GM04504 (cell line): ENCODE measurements around the gene ADGRL3.

Source experiments
- DNase-seq: peaks from one replicate; pipeline ENCODE4 v3.0.0-alpha.2; 2012; ENCODE audit warnings: low read depth

ADGRL3 gene

DNA sequence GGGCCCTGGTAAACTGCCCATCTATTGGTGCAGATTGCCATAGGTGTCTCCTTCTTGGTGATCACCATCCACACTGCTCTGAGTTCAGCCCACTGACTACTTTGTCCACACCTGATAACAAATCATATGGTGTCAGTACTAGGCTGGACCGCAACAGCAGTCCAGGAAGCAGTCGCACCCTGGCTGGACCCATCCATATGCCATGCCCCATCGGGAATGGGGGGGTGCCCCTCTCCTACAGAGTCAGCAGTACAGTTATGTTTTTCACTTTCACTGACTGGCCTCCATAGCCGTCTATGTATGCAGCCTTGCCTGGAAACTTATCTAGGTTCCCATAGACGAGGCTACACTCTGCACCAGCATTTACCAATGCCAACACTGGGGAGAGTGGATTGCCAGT lies 226.1 kb downstream of the ADGRL3 start:
- DNase-seq: no peak

DNA sequence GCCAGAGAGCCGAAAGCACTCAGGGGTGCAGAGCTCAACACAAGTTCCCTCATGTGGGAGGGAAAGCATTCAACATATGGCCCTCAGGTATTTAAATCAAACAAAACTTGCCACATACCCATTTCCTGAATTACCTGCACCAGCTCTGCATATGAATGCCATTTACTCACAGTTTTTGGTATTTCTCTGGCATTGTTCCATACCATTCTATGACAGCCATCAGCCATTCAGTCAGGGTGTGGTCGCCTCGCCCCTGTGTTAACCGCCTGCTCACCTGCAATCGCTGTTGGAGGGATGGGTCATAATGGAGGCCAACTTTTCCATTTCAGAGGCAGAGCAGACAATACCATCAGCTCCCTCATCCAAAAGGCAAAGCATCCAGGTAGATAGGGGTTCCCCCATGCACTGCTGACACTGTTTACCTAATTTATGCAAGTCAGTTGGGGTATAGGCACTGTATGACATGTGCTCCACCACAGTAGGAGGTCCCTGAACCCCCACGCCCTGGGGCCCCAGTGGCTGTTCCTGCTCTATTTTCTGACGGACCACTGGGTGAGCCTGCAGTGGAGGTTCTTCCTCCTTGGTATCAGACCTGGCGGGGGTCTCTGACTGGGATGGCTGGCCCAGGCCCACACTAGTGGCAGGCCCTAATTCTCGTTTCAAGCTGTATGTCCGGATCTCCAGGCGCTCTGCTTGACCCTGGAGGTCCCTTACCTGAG lies 227.1 kb downstream of the ADGRL3 start:
- no peak for DNase-seq

DNA sequence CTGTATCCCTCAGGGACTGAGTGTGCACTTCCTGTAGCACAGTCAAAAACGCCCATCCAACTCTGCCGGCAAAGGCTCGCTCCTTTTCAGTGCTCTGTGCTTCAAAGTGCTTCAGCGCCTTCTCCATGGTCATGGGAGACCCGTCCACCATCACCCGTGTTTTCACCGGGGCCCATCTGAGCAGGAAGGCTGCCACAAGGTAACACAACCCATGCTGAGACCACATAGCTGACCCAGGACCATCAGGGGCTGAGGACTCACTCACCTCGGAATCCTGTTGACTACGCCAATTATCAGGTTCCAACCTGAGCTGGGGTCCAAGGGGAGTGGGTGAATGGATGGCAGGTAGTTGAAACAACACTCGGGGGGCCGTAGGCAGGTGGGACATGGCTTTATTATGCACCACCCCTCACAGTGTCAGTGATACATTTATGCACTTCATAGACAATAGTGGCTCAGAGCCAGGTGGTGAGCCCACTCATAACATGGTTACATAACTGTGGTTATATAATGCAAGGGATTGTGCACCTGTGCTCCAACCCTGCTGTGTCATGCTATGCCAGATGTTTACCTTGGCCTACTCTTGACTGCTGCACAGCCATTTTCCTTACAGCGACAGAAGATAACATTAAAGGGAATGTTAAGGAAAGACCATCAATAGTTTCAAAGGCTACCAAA lies 227.8 kb downstream of the ADGRL3 start:
- DNase-seq: no peak

DNA sequence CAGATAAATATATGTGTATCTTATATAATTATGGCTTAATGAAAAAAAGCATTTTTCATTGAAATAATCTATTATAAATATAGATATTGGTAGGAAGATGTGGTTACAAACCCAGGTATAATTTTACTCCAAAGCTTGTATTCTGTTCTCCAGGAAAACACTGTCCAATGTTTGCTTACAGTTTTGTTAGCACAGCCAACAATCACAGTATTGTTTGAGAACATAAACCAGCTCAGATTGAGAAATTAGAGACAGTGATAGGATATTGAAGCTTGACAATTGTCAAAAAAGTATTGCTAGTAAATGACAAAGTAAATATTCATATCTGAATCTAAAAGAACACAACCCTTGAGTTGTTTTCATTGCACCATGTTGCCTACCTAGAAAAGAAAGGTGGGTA lies 228.8 kb downstream of the ADGRL3 start:
- DNase-seq: no peak

DNA sequence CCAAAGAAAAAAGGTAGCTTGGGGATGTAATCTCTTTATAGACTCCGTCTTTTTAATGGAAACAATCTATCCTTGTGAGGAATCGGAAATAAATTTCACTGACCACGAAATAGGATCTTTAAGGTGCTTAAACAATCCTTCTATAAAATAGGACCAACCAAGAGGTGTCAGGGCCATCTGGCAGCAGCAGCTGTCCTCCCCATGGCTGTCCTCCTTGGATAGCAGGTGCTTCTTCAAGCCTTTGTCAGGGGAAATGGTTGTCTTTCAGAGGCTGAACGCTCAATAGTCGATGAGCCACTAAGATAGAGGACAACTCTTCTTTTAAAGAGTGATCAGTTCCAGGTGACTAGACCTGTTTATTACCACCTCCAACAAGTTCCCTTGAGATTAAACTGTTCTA lies 231.0 kb downstream of the ADGRL3 start:
- no peak for DNase-seq

DNA sequence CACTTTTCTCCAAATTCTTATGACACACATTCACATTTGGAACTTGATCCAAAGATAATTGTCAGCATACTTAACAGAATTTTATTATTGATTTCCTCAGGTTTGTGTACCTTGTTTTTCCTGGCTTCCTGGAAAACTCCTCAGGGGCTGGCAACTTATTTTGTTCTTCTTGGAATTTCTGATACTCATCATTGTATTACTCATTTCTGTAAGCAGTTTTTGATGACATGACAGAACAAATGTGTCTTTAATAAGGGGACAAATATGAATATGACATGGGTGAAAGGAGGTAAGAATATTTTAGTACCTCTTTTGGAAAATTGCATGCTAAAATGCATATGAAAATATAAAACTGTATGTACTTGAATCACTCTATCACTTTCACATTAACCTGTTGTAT lies 237.8 kb downstream of the ADGRL3 start:
- DNase-seq: no peak

DNA sequence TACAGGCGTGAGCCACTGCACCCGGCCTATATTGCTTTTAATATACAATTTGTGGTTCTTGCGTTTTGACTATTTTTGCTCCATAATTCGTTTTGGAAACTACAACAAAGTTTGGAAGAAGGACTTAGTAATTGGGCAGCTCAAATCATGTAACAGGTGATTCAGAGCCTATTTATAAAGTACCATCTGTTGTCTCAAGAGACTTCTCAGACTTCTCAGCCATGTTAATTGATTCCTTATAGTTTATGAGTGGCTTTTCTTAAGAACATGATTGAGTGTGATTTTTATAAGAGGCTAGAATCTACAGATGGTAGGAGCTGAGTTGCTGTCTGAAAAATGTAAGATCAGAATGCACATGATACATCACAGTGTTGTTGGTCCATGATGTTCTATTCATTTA lies 240.2 kb downstream of the ADGRL3 start:
- no peak for DNase-seq

DNA sequence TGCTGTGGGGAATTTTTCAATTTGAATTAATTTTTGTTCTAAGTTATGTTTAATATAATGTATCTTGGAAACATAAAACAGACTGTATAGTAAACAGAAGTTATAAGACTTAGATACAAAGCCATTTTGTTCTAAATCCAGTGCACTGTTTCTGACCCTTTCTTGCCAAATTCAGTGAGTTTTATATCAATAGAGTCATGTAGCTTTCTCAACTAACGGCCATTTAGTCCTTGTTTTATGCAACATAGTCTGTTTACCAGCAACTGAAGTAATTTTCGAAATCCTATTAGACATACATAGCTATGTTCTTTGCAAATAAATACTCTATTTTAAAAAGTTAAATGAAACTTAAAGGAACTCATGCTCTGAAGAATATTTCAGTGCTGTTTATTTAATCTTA lies 242.8 kb downstream of the ADGRL3 start:
- DNase-seq: no peak

DNA sequence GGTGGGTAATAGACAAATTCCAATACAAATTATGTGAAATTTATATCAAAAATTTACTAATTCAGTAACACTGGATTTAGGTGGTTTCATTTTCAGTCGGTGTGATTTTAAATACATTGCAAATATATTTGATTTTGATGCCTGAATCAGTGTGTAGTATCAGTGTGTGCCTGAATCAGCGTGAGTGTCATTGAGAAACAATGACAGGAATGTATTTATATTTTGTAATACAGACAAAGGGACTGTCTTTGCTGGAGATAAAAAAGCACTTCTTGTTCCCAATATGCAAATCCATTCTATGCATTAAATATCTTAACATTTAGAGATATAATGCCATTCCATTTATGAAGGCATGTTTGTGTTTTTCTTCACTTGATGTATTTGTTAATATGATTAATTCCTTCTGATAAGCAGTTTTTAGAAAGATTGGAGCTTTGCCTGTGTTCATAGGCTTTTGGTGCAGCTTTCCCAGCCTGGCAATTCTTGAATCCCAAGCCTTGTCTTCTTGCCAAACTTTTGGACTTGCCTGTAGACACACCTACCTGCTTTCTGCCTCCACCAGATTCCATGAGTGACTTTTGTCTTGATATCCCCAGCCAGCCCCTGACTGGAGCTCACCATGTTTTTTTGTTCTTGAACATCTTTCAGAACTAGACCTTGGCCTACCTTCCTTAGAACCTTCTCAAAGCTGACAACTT lies 243.8 kb downstream of the ADGRL3 start:
- no peak for DNase-seq

DNA sequence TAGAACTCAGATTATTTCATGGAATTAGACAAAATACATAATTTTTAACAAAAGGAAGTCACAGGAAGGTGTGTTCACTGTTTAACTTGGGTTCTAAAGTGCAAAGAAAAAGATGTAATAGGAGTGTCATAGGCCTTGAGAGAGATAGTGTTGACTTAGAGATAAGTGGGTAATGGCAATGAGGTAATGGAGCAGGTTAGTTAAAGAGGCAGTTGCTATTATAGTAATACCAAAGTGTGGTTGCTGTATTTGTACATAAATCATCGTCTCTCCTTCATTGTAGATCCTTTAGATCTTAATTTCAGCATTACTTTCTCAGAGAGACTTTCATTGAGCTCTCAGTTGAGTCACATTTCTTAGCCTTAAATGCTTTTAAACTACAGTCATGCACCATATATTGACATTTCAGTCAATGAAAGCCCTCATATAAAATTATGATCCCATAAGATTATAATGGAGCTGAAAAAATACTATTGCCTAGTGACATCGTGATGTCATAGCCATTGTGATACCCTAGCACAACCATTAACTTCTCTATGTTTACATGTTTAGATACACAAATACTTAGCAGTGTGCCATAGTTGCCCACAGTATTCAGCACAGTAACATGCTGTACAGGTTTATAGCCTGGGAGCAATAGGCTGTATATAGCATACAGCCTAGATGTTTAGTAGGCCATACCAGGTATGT lies 245.4 kb downstream of the ADGRL3 start:
- DNase-seq: no peak

DNA sequence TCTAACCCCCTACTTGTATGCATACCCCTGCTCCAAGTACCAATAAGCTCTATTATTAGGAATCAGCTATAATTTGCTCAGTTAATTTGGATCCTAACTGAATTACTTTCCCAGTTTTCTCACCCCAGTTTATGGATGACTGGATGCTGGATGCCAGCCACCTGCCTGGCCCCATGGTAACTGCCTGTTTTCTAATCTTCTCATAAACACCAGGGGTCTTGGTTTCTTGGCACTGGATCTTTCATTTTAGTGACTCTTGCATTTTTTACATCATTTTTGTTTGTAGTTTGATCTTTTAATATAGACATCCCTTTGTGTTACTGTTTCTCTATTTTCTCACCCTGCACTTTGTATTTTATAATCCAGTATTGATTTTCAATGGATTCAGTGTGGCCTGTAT lies 246.8 kb downstream of the ADGRL3 start:
- no peak for DNase-seq

DNA sequence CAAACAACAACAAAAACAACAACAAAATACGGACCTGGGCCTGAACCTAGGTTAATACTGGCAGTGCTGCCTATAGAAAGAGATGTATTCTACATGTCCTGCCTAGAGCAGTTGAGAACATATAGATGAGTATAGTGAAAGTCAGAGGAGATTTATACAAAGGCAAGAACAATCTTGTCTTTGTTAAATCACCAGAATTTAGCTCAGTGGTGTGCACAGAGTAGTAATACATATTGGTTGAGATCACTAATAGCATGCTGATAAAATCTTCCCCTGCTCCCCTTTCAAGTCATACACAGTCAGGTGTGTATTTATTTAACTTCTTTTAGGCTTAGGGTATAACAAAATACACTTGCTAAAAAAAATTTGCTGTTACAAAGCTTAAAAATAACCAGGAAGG lies 247.8 kb downstream of the ADGRL3 start:
- DNase-seq: no peak

DNA sequence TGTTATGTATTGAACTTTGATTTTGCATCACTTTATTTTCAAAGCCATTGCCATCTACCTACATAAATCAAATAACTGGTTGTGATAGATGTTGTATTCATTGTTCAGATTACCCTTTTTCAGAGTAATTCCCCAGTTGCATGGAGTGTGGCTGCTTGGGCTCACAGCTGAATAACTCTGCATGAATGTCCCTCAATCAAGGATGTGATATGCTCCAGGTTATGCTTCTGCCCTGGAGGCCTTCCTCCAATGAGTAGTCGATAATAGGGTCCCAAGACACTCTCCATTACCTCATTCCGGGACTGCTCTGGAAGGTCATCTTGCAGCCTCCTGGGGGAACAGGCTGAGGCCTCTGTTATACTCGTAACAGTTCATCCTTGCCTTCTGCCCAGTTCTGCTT lies 251.8 kb downstream of the ADGRL3 start:
- no peak for DNase-seq

DNA sequence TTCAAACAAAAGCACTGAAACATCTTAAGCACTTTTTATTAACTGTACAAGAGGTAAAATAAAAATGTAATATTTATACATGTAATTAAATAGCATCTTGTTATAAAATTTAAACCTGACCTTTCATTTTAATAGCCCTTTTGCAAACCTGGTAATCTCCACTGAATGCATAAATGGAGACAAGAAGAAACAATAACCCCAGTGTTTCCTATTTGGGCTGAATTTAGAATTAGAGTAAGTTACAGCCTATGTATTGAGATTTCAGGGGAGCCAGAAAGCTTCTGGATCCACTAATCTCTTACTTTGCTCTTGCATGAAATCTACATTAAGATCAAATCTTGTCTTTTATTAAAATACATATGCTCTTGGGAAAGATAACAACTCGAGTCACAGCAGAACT lies 261.8 kb downstream of the ADGRL3 start:
- no peak for DNase-seq

DNA sequence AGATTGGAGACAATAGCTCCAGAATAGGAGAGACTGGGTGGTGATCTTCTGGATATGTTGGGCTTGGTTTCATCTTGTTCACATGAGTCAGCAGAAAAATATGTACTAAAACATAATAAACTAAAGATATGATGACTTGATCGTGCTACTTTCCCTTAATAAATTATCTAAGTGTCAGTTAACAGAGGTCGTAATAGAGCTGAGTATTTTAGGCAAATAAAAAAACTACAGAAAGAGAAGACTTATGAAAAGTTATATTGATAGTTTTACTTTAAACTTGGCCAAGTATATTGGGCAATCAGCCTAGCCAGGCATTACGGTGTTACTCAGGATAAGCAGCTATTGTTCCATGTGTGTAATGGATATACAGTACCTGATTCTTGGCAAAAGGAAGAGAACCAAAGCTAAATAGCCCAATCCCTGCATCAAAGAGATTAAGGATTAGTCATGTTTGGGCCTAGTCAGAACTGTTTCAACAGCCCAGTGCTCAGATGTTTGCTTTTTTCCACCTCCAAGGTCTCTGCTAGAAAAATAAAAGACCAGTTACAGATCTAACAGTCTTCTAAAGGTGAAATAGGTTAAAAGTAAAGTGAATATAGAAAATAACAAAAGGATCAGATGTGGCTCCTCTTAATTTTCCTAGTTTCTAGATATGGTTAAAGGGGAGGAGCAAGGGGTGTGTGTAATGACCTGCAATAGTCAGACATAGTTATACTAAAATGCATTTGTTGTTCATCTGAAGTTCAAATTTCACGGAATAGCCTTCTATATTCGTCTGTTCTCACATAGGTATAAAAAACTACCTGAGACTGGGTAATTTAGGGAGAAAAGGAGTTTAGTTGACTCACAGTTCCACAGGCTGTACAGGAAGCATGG lies 262.6 kb downstream of the ADGRL3 start:
- DNase-seq: no peak

DNA sequence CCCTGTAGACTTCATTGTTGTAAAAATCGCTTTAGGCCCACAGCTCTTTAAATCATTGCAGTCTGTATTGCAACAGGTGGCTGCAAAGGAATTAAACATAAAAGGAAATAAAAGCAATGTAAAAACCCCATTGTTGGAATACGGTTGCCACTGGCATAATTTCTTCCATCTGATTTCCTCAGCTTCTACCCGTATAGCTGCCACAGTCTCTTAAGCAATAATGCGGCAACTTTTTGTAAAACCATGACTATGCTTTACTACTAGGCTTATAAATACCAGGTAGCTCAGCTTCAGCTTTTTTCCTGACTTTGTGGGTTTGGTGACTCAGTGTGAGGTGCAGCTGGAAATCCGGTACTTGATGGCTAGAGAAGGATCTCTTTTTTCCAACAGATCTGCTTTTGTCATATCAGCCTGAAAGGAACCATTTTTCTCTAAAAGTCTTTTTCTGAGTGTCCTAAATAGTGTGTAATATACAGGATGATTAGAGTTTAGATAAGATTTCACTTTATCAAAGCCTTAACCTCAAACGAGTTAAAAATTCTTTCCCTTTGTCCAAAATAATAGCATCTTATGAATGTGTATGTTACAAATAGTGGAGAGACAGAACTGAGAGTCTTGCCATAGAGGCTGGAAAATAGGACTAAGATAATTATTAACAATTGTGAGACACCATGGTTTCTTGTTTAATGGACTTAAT lies 268.0 kb downstream of the ADGRL3 start:
- DNase-seq: no peak

DNA sequence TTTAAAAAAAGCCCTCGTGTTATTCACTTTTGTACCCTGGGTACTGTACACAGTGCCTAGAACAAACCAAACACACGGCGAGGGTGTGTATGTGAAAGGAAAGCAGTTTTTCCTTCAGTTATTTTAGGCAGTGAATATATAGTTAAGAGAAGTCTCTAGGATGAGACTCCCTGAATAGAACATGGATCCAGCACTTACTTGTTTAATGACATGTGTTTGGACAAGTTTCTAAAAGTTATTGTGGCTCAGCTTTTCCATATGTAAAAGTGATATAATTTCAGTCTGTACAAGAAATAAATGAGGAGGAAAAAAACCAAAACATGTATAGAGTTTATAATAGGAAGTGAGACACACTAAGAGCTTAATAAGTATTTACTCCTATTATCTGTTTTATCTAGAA lies 273.2 kb downstream of the ADGRL3 start:
- DNase-seq: no peak

DNA sequence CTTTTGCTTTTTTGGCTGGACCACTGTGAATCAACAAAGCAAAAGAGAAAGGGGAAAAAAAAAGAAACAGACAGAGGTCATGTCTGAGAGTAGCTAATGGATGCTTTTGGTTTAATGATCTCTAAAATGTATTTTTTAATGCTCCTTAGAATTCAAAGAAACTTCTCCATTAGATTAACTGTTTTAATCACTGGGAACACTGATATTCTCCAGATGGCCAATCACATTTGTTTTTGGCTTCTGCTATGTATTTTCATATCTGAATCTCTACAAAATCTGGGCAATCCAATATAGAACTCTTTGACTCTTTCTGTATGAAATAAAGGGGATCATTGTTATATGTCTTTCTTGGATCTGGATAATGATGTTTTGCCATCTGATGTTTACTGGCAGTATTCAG lies 278.2 kb downstream of the ADGRL3 start:
- DNase-seq: no peak

DNA sequence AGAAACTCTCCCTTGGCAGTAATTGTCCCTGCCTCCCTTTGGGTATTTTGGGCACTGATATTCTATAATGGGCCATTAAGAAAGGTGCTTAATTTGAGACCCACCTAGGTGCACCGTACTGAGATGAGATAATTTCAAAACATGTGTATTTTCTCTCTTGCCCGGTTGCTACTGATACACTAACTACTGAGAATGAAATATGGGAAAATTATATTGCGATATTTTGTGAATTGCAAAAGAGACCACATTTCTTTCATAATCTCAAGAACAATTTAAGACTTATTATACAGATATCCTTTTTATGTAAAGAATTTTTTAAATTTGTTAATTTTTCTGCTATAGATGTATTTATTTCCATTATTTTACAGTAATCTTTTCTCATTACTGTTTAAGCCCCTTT lies 284.9 kb downstream of the ADGRL3 start:
- no peak for DNase-seq

DNA sequence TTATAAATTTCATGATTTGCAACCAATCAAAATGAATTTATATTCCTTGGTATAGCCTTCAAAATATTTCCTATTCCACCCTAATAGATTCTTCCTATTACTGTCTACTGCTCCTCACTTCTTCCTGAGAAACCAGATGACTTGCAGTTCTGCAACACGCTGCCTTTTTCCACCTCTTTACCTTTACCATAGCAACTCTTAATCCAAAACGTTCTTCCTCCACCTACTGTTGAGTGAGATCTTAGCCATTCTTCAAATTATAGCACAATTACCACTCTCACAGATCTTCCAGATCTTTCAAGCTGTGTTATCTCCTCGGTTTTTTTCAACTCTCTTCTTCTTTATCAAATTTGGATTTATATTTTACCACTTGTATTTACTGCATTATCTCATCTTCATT lies 289.8 kb downstream of the ADGRL3 start:
- DNase-seq: no peak

DNA sequence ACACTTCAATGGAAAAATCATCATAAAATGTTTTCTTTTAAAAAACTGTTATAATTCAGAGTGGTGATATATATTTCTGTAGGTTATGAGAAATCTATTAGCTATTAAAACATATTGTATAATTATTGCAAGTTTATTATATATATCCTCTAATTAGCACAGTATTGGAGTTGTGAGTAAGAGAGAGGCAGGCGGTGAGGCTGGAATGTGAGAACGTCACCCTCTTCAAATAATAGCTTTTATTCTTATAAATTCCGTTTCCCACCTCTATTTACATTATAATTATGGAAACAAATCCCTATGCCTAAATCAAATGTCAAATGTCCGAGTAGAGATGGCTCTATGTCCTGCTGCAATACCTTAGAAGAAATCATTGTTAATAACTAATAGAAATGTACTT lies 292.9 kb downstream of the ADGRL3 start:
- no peak for DNase-seq
